GM12878 (cell line): ENCODE results near the gene RNF112. TPM values are rescaled to one million over a fixed set of nuclear protein-coding genes. Genes with fewer than 3 reads are reported as not detected.

Experiments used
- BCLAF1 ChIP-seq: fragments of 450-650 bp; IDR thresholded peaks from 2 replicates; pipeline ENCODE4 v1.6.1; 2017; ENCODE audit warnings: antibody characterized with exemption, mild to moderate bottlenecking, moderate library complexity
- ZNF207 ChIP-seq: fragments of 450-650 bp; IDR thresholded peaks from 2 replicates; pipeline ENCODE4 v1.6.1; 2014; ENCODE audit warnings: antibody characterized with exemption, mild to moderate bottlenecking, borderline replicate concordance
- ZSCAN29 ChIP-seq: fragments of 450-650 bp; IDR thresholded peaks from 2 replicates; pipeline ENCODE4 v1.6.1; 2017; ENCODE audit warnings: mild to moderate bottlenecking, moderate library complexity
- polyA plus RNA-seq, 11 experiments: library from polyadenylated mRNA; depleted of rRNA in 4 of 11; unstranded in 6 of 11; stranded (reverse) in 5 of 11; fragments of >200 nt; fragmentation: Nextera tagmentation in 4 of 11; fragmentation: Illumina TruSeq in 1 of 11; extraction: Ambion mirVana in 4 of 11; extraction: Trizol in 1 of 11; gene quantifications; 1 replicate in 1 of 11; 2 replicates in 10 of 11; pipeline versions ENCODE4 v1.2.1 to v1.2.3, GENCODE V29; 2011 to 2016; ENCODE audit warnings: inconsistent platforms in 2 of 11, missing spikeins in 2 of 11, low read depth in 1 of 11
- total RNA-seq, 4 experiments: library from RNA; depleted of rRNA in 3 of 4; stranded (reverse); fragments of >200 nt in 3 of 4; fragmentation: Illumina TruSeq in 1 of 4; extraction: Trizol in 1 of 4; gene quantifications; 2 replicates each; pipeline versions ENCODE4 v1.2.1 to v1.2.3, GENCODE V29; 2013 to 2021
- TF ChIP-seq, protein P1 (sequence below): fragments of 450-650 bp; IDR thresholded peaks from 2 replicates; pipeline ENCODE4 v1.6.1; 2018; ENCODE audit warnings: mild to moderate bottlenecking, low read depth, moderate library complexity; ENCODE audit not compliant: partially characterized antibody

RNF112 gene
- total and polyA plus RNA-seq, 10 of the 15 experiments (the other 5 are each of a cell fraction or from before 2014, with no cell fraction given), result not detected

DNA sequence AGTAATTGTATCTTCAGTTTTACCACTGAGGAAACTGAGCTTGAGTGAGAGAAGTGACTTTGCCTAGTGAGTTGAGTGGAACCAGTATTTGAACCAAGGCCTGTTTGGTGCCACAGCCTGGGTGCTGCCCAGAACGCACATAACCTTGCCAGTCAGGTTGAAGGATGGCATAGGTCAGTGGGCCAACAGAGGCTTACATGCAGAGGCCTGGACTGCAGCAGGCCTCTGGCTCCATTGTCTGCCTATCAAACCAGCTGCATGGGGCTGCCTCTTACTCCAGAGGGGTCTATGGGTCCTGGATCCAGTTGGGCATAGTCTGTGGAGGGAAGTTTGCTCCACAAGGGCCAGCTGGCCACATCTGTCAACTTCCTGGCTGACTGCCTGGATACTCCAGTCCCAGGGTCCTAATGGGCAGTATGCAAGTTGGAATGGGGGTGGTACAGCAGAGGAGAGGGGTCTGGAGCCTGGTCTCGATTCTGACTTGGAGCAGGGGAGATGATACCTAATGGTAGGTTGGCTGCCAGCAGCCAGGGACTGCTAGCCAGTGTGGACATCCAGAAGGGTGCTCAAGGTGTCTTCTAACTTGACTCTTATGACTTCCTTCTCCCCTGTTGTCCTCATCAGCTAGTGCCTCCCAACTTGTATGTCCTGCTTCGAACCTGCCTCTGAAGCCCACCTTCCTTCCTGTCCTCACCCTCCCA, 11.1 kb upstream of the RNF112 start (continued):
- TF ChIP-seq BCLAF1 (no peak), ZSCAN29 (no peak), ZNF207 (no peak)
- TF ChIP-seq, protein P1, sequence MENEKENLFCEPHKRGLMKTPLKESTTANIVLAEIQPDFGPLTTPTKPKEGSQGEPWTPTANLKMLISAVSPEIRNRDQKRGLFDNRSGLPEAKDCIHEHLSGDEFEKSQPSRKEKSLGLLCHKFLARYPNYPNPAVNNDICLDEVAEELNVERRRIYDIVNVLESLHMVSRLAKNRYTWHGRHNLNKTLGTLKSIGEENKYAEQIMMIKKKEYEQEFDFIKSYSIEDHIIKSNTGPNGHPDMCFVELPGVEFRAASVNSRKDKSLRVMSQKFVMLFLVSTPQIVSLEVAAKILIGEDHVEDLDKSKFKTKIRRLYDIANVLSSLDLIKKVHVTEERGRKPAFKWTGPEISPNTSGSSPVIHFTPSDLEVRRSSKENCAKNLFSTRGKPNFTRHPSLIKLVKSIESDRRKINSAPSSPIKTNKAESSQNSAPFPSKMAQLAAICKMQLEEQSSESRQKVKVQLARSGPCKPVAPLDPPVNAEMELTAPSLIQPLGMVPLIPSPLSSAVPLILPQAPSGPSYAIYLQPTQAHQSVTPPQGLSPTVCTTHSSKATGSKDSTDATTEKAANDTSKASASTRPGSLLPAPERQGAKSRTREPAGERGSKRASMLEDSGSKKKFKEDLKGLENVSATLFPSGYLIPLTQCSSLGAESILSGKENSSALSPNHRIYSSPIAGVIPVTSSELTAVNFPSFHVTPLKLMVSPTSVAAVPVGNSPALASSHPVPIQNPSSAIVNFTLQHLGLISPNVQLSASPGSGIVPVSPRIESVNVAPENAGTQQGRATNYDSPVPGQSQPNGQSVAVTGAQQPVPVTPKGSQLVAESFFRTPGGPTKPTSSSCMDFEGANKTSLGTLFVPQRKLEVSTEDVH, result no peak
